ENCODE measurements around the gene LRRFIP2.

GRCh38 chr3:37216597-37217097 is 42.3 kb upstream of the LRRFIP2 start:
- TF ChIP-seq CTCF (conservative IDR thresholded peaks at IDR 0.05), result no peak
- TF ChIP-seq ZFX (IDR thresholded peaks at IDR 0.05), result no peak

All from C4-2B (cell line).